Left cardiac atrium (tissue), 4 donors: ENCODE data around the gene FTL. TPM values are rescaled to one million over a fixed set of nuclear protein-coding genes. Genes with fewer than 3 reads are reported as not detected.
"Not testable (repeated sequence)": the region's sequence is repeated elsewhere in the genome, so short reads cannot be mapped to it uniquely, and the experiment has no call there.

Experiments
- ATAC-seq, 2 donors: fragments of 200-7000 bp; cut with Tn5 transposase; one replicate each; pipeline ENCODE4 v1.9.1; 2020; ENCODE audit warnings: mild to moderate bottlenecking in 2 of 2, moderate library complexity in 2 of 2
- DNase-seq: peaks from one replicate; pipeline ENCODE4 v3.0.0-alpha.2; 2020
- intact Hi-C, 2 donors: fragments of 100-400 bp; cut with DNase I; formaldehyde crosslinking; loops; one replicate each; pipeline versions ENCODE4 v1.14.1 to v1.15.1; 2022 to 2023
- long read RNA-seq: library from polyadenylated mRNA; unstranded; transcript quantifications from one replicate; pipeline ENCODE4 v2.0.0, GENCODE V29; 2021
- total RNA-seq, 2 donors: library from RNA; stranded (reverse); fragmentation: NEBNext Ultra II Directional; extraction: Animal tissue kit (Norgen Biotek cat#: 25700); gene quantifications; one replicate each; pipeline ENCODE4 v1.2.1, GENCODE V29; 2021
- donor health status: DM: no; HTN: yes; CAD: no.
- donor health status: DM: no; HTN: yes; CAD: no; lungs with severe emphysema.
- donor health status: DM: yes; HTN: yes; CAD: no.
- donor health status: Dilated cardiomyopathy.

The FTL gene
- 1,000 to 10,000 TPM; 1,813 to 2,086 TPM for total RNA-seq
- long read RNA-seq, transcript FTL-201 (4 exons, 878 nt) = major isoform, 260 of 266 reads
- long read RNA-seq, partial matches to known transcripts = 5 of 266 reads
- long read RNA-seq, other reads (novel, unspliced or antisense) = 1 of 266 reads

DNA sequence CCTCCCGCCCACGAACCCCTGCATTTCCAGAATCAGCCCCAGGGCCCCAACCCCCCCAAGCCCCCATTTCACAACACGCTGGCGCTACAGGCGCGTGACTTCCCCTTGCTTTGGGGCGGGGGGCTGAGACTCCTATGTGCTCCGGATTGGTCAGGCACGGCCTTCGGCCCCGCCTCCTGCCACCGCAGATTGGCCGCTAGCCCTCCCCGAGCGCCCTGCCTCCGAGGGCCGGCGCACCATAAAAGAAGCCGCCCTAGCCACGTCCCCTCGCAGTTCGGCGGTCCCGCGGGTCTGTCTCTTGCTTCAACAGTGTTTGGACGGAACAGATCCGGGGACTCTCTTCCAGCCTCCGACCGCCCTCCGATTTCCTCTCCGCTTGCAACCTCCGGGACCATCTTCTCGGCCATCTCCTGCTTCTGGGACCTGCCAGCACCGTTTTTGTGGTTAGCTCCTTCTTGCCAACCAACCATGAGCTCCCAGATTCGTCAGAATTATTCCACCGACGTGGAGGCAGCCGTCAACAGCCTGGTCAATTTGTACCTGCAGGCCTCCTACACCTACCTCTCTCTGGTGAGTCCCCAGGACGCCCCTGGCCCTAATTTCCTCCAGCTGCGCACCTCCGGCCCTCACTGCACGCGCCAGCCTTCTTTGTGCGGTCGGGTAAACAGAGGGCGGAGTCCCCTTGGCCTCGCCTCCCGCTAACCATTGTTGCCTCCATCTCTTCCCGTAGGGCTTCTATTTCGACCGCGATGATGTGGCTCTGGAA lies at the start of gene FTL:
Gene FTL, plus strand, starts transcription at position 270 of the 766 bp plus-strand sequence. Its CDS starts 199 bp downstream, at position 469.
- DNase-seq (peak; percentile 98), ATAC-seq (peak; percentile 89 to 90)
- intact Hi-C loops = loop anchor here (5.0 to 10.0 kb wide), 2 partner anchors 88 to 90 kb away; partner anchors contain the start of gene PPP1R15A (in 1 of the 2)

DNA sequence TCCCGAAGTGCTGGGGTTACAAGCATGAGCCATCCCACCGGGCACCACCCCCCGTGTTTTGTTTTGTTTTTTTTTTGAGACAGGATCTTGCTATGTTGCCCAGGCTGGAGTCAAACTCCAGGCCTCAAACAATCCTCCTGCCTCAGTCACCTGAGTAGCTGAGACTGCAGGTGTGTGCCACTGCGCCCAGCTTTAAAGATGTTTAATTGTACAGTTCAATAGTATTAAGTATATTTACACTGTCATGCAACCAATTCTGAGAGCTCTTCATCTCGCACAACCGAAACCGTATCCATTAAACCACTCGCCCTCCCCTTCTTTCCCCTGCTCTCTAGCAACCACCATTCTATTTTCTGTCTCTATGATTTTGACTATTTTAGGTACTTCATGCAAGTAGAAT lies 49.4 kb upstream of the FTL start:
- intact Hi-C loops = no loop called here
- ATAC-seq (no peak), DNase-seq (no peak)

DNA sequence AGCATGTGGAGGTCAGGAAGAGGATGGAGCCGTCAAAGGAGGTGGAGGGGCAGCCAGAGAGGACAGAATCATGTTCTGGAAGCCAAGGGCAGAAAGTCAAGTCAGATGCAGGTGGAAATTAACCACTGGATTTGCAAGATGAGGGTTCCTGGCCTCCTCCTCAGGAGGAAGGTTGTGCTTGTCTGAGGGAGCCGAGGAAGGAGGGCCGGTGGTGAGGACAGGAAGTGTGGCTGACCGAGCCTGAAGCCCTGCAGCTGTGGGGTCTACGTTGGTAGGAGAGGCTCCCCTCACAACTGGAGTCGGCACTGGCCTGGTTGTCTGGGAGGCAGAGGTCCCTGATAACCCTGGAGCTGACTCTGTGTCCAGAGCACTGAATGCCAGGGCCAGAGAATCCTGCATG lies 47.0 kb upstream of the FTL start:
- ATAC-seq (no peak), DNase-seq (no peak)
- intact Hi-C loops = no loop called here

- no peak for DNase-seq
- intact Hi-C loops = no loop called here
- ATAC-seq = peak in 1 of 2 donors; percentile 27
These were observed 46.3 kb upstream of the FTL start for GRCh38 chr19:48918801-48919247.

- intact Hi-C loops, ATAC-seq, DNase-seq: not testable (repeated sequence)
These were observed 45.8 kb upstream of the FTL start for GRCh38 chr19:48919271-48919670.

DNA sequence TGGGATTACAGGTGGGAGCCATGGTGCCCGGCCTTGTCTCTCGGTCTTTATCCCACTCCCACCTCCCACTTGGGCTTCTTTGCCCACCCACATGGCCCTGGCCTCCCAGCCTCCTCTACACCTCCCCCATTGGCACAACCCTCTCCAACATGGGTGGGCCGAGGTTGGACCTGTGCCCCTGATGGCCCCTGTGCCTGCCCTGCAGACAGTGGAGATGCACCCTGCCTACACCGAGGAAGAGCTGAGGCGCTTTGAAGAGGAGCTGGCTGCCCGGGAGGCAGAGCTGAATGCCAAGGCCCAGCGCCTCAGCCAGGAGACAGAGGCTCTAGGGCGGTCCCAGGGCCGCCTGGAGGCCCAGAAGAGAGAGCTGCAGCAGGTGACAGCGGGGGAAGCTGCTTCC lies 44.2 kb upstream of the FTL start:
- ATAC-seq (no peak), DNase-seq (no peak)
- intact Hi-C loops = no loop called here

DNA sequence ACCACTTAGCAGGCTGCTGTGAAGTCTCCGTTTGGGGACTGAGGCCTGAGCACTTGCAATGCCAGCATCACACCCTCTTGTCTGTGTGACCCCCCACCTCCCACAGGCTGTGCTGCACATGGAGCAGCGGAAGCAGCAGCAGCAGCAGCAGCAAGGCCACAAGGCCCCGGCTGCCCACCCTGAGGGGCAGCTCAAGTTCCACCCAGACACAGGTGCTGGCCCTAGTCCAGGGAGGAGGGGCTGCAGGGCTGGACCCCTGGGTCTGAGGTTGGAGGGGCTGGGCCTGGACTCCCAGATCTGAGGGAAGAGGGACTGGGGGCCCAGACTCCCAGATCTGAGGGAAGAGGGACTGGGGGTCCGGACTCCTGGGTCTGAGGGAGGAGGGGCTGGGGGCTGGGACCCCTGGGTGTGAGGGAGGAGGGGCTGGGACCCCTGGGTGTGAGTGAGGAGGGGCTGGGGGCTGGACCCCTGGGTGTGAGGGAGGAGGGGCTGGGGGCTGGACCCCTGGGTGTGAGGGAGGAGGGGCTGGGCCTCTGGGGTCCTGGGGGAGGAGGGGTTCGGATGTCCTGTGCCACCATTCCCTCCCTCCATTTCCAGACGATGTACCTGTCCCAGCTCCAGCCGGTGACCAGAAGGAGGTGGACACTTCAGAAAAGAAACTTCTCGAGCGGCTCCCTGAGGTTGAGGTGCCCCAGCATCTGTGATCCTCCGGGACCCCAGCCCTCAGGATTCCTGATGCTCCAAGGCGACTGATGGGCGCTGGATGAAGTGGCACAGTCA lies 43.2 kb upstream of the FTL start:
- intact Hi-C loops = no loop called here
- ATAC-seq (no peak), DNase-seq (no peak)

- DNase-seq (no peak), ATAC-seq (no peak)
- intact Hi-C loops = no loop called here
These were observed 42.3 kb upstream of the FTL start for GRCh38 chr19:48922548-48923490.

DNA sequence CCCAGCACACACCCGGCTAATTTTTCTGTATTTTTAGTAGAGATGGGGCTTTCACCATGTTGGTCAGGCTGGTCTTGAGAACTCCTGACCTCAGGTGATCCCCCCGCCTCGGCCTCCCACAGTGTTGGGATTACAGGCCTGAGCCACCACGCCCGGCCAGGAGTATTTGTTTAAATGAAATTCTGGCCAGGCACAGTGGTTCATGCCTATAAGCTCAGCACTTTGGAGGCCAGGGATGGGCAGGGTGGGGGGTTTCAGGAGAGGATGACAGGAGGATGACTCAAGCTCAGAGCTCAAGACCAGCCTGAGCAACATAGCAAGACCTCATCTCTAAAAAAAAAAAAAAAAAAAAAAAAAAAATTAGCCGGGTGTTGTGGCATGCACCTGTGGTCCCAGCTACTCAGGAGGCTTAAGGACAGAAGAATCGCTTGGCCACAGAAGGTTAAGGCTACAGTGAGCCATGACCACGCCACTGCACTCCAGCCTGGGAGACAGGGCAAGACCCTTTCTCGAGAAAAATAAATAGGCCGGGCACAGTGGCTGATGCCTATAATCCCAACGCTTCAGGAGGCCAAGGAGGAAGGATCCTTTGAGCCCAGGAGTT lies 39.8 kb upstream of the FTL start:
- DNase-seq (no peak), ATAC-seq (peak in 1 of 2 donors; percentile 39)
- intact Hi-C loops = no loop called here

DNA sequence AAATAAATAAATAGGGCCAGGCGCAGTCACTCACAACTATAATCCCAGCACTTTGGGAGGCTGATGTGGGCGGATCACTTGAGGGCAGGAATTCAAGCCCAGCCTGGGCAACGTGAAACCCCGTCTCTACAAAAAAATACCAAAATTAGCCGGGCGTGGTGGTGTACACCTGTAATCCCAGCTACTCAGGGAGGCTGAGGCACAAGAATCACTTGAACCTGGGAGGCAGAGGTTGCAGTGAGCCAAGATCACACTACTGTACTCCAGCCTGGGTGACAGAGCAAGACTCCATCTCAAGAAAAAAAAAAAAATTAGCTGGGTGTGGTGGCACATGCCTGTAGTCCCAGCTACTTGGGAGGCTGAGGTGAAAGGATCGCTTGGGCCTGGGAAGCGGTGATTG lies 39.2 kb upstream of the FTL start:
- ATAC-seq, DNase-seq, intact Hi-C loops: not testable (repeated sequence)

GRCh38 chr19:48926909-48927308 lies 38.2 kb upstream of the FTL start:
- DNase-seq (peak; percentile 52), ATAC-seq (peak; percentile 49 to 72)
- intact Hi-C loops = no loop called here

DNA sequence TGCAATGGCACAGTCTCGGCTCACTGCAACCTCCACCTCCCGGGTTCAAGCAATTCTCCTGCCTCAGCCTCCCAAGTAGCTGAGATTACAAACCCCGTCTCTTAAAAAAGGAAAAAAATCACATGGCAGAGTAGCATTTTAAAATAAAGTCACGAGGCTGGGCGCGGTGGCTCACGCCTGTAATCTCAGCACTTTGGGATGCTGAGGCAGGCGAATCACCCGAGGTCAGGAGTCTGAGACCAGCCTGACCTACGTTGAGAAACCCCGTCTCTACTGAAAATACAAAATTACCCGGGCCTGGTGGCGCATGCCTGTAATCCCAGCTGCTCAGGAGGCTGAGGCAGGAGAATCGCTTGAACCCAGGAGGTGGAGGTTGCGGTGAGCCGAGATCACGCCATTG lies 37.4 kb upstream of the FTL start:
- DNase-seq, intact Hi-C loops, ATAC-seq: not testable (repeated sequence)

- intact Hi-C loops = no loop called here
- no peak for DNase-seq
- no peak for ATAC-seq
These were observed 36.7 kb upstream of the FTL start for GRCh38 chr19:48928164-48929025.

GRCh38 chr19:48933382-48933932 lies 31.7 kb upstream of the FTL start, which contains the start of gene DHDH:
Gene DHDH (plus strand): TSS chr19:48933699. CDS start chr19:48933722, 23 bp downstream.
- peak; percentile 80 for DNase-seq
- peak; percentile 76 to 95 for ATAC-seq
- intact Hi-C loops = no loop called here

DNA sequence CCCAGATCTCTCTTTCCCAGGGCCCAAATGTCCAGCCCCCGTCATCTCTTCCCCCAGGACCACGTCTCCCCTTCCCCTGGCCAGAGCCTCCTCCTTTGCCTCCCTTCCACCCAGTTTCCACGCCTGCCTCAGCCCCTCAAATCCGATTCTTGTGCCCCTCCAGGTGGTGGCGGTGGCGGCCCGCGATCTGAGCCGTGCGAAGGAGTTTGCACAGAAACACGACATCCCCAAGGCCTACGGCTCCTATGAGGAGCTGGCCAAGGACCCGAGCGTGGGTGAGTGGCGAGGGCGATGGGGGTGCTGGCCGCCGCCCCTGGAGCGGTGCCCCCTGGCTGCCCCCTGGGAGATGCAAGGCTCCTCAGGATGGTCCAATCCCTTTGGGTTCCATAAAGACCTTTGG lies 30.3 kb upstream of the FTL start:
- ATAC-seq (no peak), DNase-seq (no peak)
- intact Hi-C loops = no loop called here

DNA sequence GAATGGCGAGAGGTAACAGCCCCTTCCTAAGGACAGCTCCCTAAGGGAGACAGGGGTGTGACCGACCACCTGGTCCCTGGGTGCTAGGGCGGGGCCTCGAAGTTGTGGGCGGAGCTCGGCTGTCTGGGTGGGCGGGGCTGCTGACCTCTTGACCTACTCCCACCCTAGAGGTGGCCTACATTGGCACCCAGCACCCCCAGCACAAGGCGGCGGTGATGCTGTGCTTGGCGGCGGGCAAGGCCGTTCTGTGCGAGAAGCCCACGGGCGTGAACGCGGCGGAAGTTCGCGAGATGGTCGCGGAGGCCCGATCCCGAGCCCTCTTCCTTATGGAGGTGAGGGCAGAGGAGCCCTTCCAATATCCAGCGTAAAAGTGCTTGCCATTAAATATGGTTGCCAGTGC lies 29.2 kb upstream of the FTL start:
- intact Hi-C loops = no loop called here
- ATAC-seq (no peak), DNase-seq (no peak)

DNA sequence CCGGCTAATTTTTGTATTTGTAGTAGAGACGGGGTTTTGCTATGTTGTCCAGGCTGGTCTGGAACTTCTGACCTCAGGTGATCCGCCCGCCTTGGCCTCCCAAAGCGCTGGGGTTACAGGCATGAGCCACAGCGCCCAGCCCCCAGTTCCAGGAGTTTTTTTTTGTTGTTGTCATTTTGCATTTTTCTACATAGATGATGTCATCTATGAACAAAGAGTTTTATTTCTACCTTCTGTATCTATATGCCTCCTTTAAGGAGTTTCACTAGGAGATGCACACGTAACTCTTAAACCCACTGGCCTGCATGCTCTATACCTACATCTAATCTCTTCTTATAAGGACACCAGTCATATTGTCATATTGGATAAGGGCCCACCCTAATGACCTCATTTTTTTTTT lies 26.9 kb upstream of the FTL start:
- DNase-seq (no peak), ATAC-seq (no peak)
- intact Hi-C loops = no loop called here
